Bone marrow (tissue), 2 donors: ENCODE measurements around the gene RALY.

Experiments used
- DNase-seq, 2 donors: peaks; one replicate each; lab custom pipeline; 2025; lab: John Stamatoyannopoulos, UW

Gene RALY

GRCh38 chr20:34076952-34077351 lies 83.2 kb downstream of the RALY start:
- DNase-seq: no peak

GRCh38 chr20:34078540-34078939 lies 84.8 kb downstream of the RALY start:
- no peak for DNase-seq

GRCh38 chr20:34079818-34080217 lies 86.1 kb downstream of the RALY start:
- no peak for DNase-seq

GRCh38 chr20:34082232-34082887 lies 88.6 kb downstream of the RALY start:
- no peak for DNase-seq

GRCh38 chr20:34083137-34083536 lies 89.4 kb downstream of the RALY start:
- no peak for DNase-seq

GRCh38 chr20:34083781-34084180 lies 90.1 kb downstream of the RALY start:
- DNase-seq: no peak

GRCh38 chr20:34084227-34084923 lies 90.7 kb downstream of the RALY start:
- no peak for DNase-seq

- DNase-seq: no peak
These were observed 91.9 kb downstream of the RALY start for GRCh38 chr20:34085544-34086040.

GRCh38 chr20:34088305-34089174 lies 94.8 kb downstream of the RALY start:
- DNase-seq: no peak

- no peak for DNase-seq
These were observed 95.4 kb downstream of the RALY start for GRCh38 chr20:34089175-34089479.

GRCh38 chr20:34089655-34090345 lies 96.1 kb downstream of the RALY start:
- no peak for DNase-seq

GRCh38 chr20:34090645-34091044 lies 96.9 kb downstream of the RALY start:
- DNase-seq: no peak

GRCh38 chr20:34091637-34092200 lies 98.0 kb downstream of the RALY start:
- DNase-seq: no peak

GRCh38 chr20:34093895-34094294 lies 100.2 kb downstream of the RALY start:
- DNase-seq: no peak

GRCh38 chr20:34095825-34096224 lies 102.1 kb downstream of the RALY start:
- DNase-seq: no peak

- no peak for DNase-seq
These were observed 103.2 kb downstream of the RALY start for GRCh38 chr20:34096699-34097444.

- no peak for DNase-seq
These were observed 104.9 kb downstream of the RALY start for GRCh38 chr20:34098570-34098969.

GRCh38 chr20:34099675-34100074 lies 106.0 kb downstream of the RALY start:
- no peak for DNase-seq

- DNase-seq: no peak
These were observed 106.9 kb downstream of the RALY start for GRCh38 chr20:34100576-34100975.

- DNase-seq: no peak
These were observed 108.6 kb downstream of the RALY start for GRCh38 chr20:34102342-34102741.

- no peak for DNase-seq
These were observed 110.3 kb downstream of the RALY start for GRCh38 chr20:34104059-34104458.
